Activated naive CD4-positive, alpha-beta T cell treated with Interleukin-2 at 50 U/mL for 16 hours (primary cell): ENCODE measurements around the gene SFT2D1.

ENCODE experiments used
- DNase-seq: peaks from one replicate; pipeline ENCODE4 v3.0.0-alpha.2; 2020

SFT2D1 gene

GRCh38 chr6:166305562-166306117 lies 36.7 kb downstream of the SFT2D1 start:
- no peak for DNase-seq

- no peak for DNase-seq
Observed at GRCh38 chr6:166304106-166304505, 38.2 kb downstream of the SFT2D1 start.

GRCh38 chr6:166301611-166302529 lies 40.5 kb downstream of the SFT2D1 start:
- DNase-seq, result no peak

- no peak for DNase-seq
Observed at GRCh38 chr6:166300357-166300987, 41.9 kb downstream of the SFT2D1 start.

GRCh38 chr6:166297606-166298005 lies 44.7 kb downstream of the SFT2D1 start:
- DNase-seq, result no peak

- no peak for DNase-seq
Observed at GRCh38 chr6:166296035-166296883, 46.1 kb downstream of the SFT2D1 start.

GRCh38 chr6:166293731-166294584 lies 48.4 kb downstream of the SFT2D1 start:
- DNase-seq, result no peak

- no peak for DNase-seq
Observed at GRCh38 chr6:166289207-166290060, 52.9 kb downstream of the SFT2D1 start.

GRCh38 chr6:166286839-166287271 lies 55.5 kb downstream of the SFT2D1 start:
- DNase-seq, result no peak

- no peak for DNase-seq
Observed at GRCh38 chr6:166285233-166285632, 57.1 kb downstream of the SFT2D1 start.

GRCh38 chr6:166284640-166285039 lies 57.7 kb downstream of the SFT2D1 start:
- DNase-seq, result no peak

GRCh38 chr6:166282394-166283032 lies 59.8 kb downstream of the SFT2D1 start:
- DNase-seq, result no peak

GRCh38 chr6:166281104-166281503 lies 61.2 kb downstream of the SFT2D1 start:
- no peak for DNase-seq

- DNase-seq, result no peak
Observed at GRCh38 chr6:166279393-166279679, 63.0 kb downstream of the SFT2D1 start.

- no peak for DNase-seq
Observed at GRCh38 chr6:166278579-166279392, 63.6 kb downstream of the SFT2D1 start.

- DNase-seq, result no peak
Observed at GRCh38 chr6:166277892-166278578, 64.3 kb downstream of the SFT2D1 start.

- no peak for DNase-seq
Observed at GRCh38 chr6:166277018-166277417, 65.3 kb downstream of the SFT2D1 start.

- DNase-seq, result peak; percentile 84
Observed at GRCh38 chr6:166275714-166276166, 66.6 kb downstream of the SFT2D1 start.
